B cell (primary cell): ENCODE measurements around the gene SNED1. TPM values are rescaled to one million over a fixed set of nuclear protein-coding genes. Genes with fewer than 3 reads are reported as not detected.

Source experiments
- ATAC-seq: fragments of 200-7000 bp; cut with Tn5 transposase; one replicate; pipeline ENCODE4 v1.10.0; 2021; ENCODE audit warnings: low read depth, mild to moderate bottlenecking, moderate number of reproducible peaks, moderate library complexity
- CTCF ChIA-PET: fragments of 350-600 bp; sonication (Branson Sonifier 250); formaldehyde crosslinking; loops from one replicate; lab custom pipeline; 2021; ENCODE audit warnings: antibody characterized with exemption, inconsistent platforms; lab: Charles Lee
- POLR2A ChIA-PET: fragments of 350-600 bp; sonication (Branson Sonifier 250); formaldehyde crosslinking; loops from one replicate; lab custom pipeline; 2021; ENCODE audit warnings: antibody characterized with exemption; lab: Charles Lee
- DNase-seq: peaks from one replicate; pipeline ENCODE4 v3.0.0; 2013
- H2AFZ ChIP-seq: 2 replicates; pipeline ENCODE4 v1.6.1; 2012; ENCODE audit warnings: mild to moderate bottlenecking, low read depth, low read length; ENCODE audit not compliant: insufficient read depth, poor library complexity, severe bottlenecking
- H3K27ac ChIP-seq, 2 donors: 1 replicate in 1 of 2; 2 replicates in 1 of 2; pipeline ENCODE4 v1.5.1; 2012 to 2013; ENCODE audit warnings: low read length in 2 of 2, mild to moderate bottlenecking in 2 of 2, moderate library complexity in 1 of 2
- H3K27me3 ChIP-seq, 4 experiments: fragments of 200-600 bp in 1 of 4; sonication (generic) in 1 of 4; replicated peaks in 1 of 4; 1 replicate in 2 of 4; 2 replicates in 2 of 4; pipeline versions ENCODE4 v1.6.1 to v1.7.0; 2013 to 2016; ENCODE audit warnings: low read length in 3 of 4, mild to moderate bottlenecking in 2 of 4, mixed read lengths in 1 of 4, moderate library complexity in 1 of 4; ENCODE audit not compliant: insufficient read depth in 4 of 4, control insufficient read depth in 3 of 4; ENCODE audit errors: control extremely low read depth in 1 of 4
- H3K36me3 ChIP-seq, 2 experiments: replicated peaks in 1 of 2; 1 replicate in 1 of 2; 2 replicates in 1 of 2; pipeline versions ENCODE4 v1.6.1 to v1.7.1; 2013; ENCODE audit warnings: low read length in 1 of 2; ENCODE audit not compliant: insufficient read depth in 2 of 2, control insufficient read depth in 1 of 2; ENCODE audit errors: control extremely low read depth in 1 of 2, extremely low read depth in 1 of 2
- H3K4me1 ChIP-seq, 2 donors: fragments of 200-600 bp in 1 of 2; sonication (generic) in 1 of 2; 1 replicate in 1 of 2; 2 replicates in 1 of 2; pipeline versions ENCODE4 v1.5.1 to v1.6.1; 2013 to 2017; ENCODE audit warnings: low read length in 2 of 2; ENCODE audit not compliant: control insufficient read depth in 2 of 2, insufficient read depth in 2 of 2
- H3K4me2 ChIP-seq: replicated peaks from 2 replicates; pipeline ENCODE3; 2012; ENCODE audit warnings: mild to moderate bottlenecking, low read depth, low read length; ENCODE audit not compliant: poor library complexity, severe bottlenecking
- H3K4me3 ChIP-seq, 5 experiments: fragments of 200-600 bp in 1 of 5; sonication (generic) in 1 of 5; 1 replicate in 3 of 5; 2 replicates in 2 of 5; pipeline versions ENCODE4 v1.5.1 to v1.7.0; 2011 to 2016; ENCODE audit warnings: low read length in 4 of 5, mild to moderate bottlenecking in 4 of 5, low read depth in 2 of 5, control low read depth in 1 of 5, moderate library complexity in 1 of 5; ENCODE audit not compliant: insufficient read depth in 1 of 5; ENCODE audit errors: control extremely low read depth in 1 of 5, extremely low read depth in 1 of 5
- H3K79me2 ChIP-seq: fragments of 200-600 bp; sonication (generic); one replicate; pipeline ENCODE4 v1.6.0; 2016; ENCODE audit warnings: low read length; ENCODE audit not compliant: control insufficient read depth, insufficient read depth
- H3K9ac ChIP-seq: fragments of 200-600 bp; sonication (generic); 2 replicates; pipeline ENCODE4 v1.6.1; 2017; ENCODE audit warnings: mild to moderate bottlenecking, low read length, moderate library complexity
- H3K9me3 ChIP-seq, 3 donors: one replicate each; pipeline versions ENCODE4 v1.6.1 to v1.7.1; 2013; ENCODE audit warnings: low read length in 2 of 3; ENCODE audit not compliant: control insufficient read depth in 2 of 3, insufficient read depth in 1 of 3; ENCODE audit errors: control extremely low read depth in 1 of 3
- H4K20me1 ChIP-seq: 2 replicates; pipeline ENCODE4 v1.6.0; 2012; ENCODE audit warnings: mild to moderate bottlenecking, low read length; ENCODE audit not compliant: insufficient read depth, control insufficient read depth, poor library complexity, severe bottlenecking
- H3K27ac Mint-ChIP-seq: one replicate; pipeline ENCODE4 v1.8.0; 2021; ENCODE audit warnings: mixed read lengths
- H3K27me3 Mint-ChIP-seq: one replicate; pipeline ENCODE4 v1.8.0; 2021; ENCODE audit warnings: mixed read lengths
- H3K4me1 Mint-ChIP-seq: one replicate; pipeline ENCODE4 v1.8.0; 2021; ENCODE audit warnings: mixed read lengths
- H3K4me3 Mint-ChIP-seq: one replicate; pipeline ENCODE4 v1.8.0; 2021; ENCODE audit warnings: mixed read lengths
- H3K9me3 Mint-ChIP-seq: one replicate; pipeline ENCODE4 v1.8.0; 2022; ENCODE audit warnings: mixed read lengths; ENCODE audit not compliant: insufficient read depth
- CTCF ChIP-seq: fragments of 200-600 bp; IDR thresholded peaks from one replicate; pipeline ENCODE4 v1.8.0; 2022; ENCODE audit warnings: antibody characterized with exemption, mild to moderate bottlenecking
- EZH2 ChIP-seq: IDR thresholded peaks from 2 replicates; pipeline ENCODE4 v1.6.1; 2012; ENCODE audit warnings: borderline replicate concordance, low read depth, mild to moderate bottlenecking, moderate library complexity, low read length; ENCODE audit not compliant: insufficient read depth, poor library complexity, severe bottlenecking
- WGBS: methylation state at CpG from one replicate; pipeline ENCODE4 v1.1.5; 2013; ENCODE audit warnings: missing lambda C conversion rate; ENCODE audit not compliant: insufficient coverage; 5-methylcytosine and 5-hydroxymethylcytosine counted together
- intact Hi-C: fragments of 100-400 bp; cut with micrococcal nuclease; formaldehyde crosslinking; loops from one replicate; pipeline ENCODE4 v1.10.0; 2022
- polyA plus RNA-seq: library from polyadenylated mRNA; depleted of rRNA; stranded (reverse); fragments of >200 nt; gene quantifications from 2 replicates; pipeline ENCODE4 v1.2.3, GENCODE V29; 2012
- total RNA-seq, 2 donors: library from RNA; stranded (reverse); fragments of 120-200 nt in 1 of 2; gene quantifications; 1 replicate in 1 of 2; 2 replicates in 1 of 2; pipeline versions ENCODE4 v1.2.3 to v1.2.4, GENCODE V29; 2013 to 2022

Gene SNED1
- total and polyA plus RNA-seq, 2 donors (not counting 1 experiment from before 2014, with no cell fraction given): 25.5 to 336 TPM

- no peaks in the 10 kb centered on the region for H4K20me1 ChIP-seq
- WGBS: 94% methylated on average over 14 of the region's 15 CpGs
- ATAC-seq (no peak), DNase-seq (no peak)
- no peak overlapping the region for H3K9ac ChIP-seq
- POLR2A ChIA-PET: no interaction called here
- H3K27ac Mint-ChIP-seq: no peak overlapping the region
- no peaks in the 10 kb centered on the region for H3K4me1 ChIP-seq
- CTCF ChIA-PET: interaction anchor here (0.6 kb wide), 2 partner anchors 526 to 885 kb away, joined by 4 to 5 read pairs; no protein-coding TSS in a partner anchor
- H3K79me2 ChIP-seq: no peaks in the 10 kb centered on the region
- intact Hi-C loops: no loop called here
- no peaks in the 10 kb centered on the region for H3K36me3 ChIP-seq
- H3K4me1 Mint-ChIP-seq: no peaks in the 10 kb centered on the region
- no peak overlapping the region for H3K27ac ChIP-seq
- no peak for TF ChIP-seq EZH2
- TF ChIP-seq CTCF: no peak
- no peaks in the 10 kb centered on the region for H3K9me3 Mint-ChIP-seq
- no peaks in the 10 kb centered on the region for H3K9me3 ChIP-seq
- H3K4me2 ChIP-seq: no peak overlapping the region
- no peak overlapping the region for H3K4me3 Mint-ChIP-seq
- H3K27me3 Mint-ChIP-seq: peaks cover 7% of the 10 kb centered on the region
- H2AFZ ChIP-seq: no peak overlapping the region
- peaks cover 0 to 14% (median 0%) of the 10 kb centered on the region in 4 experiments for H3K27me3 ChIP-seq
- no peak overlapping the region for H3K4me3 ChIP-seq
Measured at GRCh38 chr2:240959214-240959940, 39.0 kb upstream of the SNED1 start.

GRCh38 chr2:240959941-240960308 lies 38.5 kb upstream of the SNED1 start:
- ChIA-PET POLR2A (no interaction called here), CTCF (no interaction called here)
- Histone ChIP-seq H3K79me2 (no peaks in the 10 kb centered on the region), H3K4me3 (no peak overlapping the region), H2AFZ (no peak overlapping the region), H3K36me3 (no peaks in the 10 kb centered on the region), H3K4me2 (no peak overlapping the region), H3K27me3 (peaks cover 0 to 14% (median 0%) of the 10 kb centered on the region in 4 experiments), H3K9me3 (no peaks in the 10 kb centered on the region), H3K4me1 (no peaks in the 10 kb centered on the region), H4K20me1 (no peaks in the 10 kb centered on the region), H3K9ac (no peak overlapping the region), H3K27ac (no peak overlapping the region)
- no peak for ATAC-seq
- Mint-ChIP-seq H3K9me3 (no peaks in the 10 kb centered on the region), H3K27ac (no peak overlapping the region), H3K27me3 (peaks cover 7% of the 10 kb centered on the region), H3K4me3 (no peak overlapping the region), H3K4me1 (no peaks in the 10 kb centered on the region)
- intact Hi-C loops: no loop called here
- DNase-seq: no peak
- WGBS: 89% methylated on average over 14 of the region's 14 CpGs
- TF ChIP-seq CTCF (no peak), EZH2 (no peak)
